CD4-positive, alpha-beta memory T cell (primary cell): ENCODE measurements around the gene PYY. TPM values are rescaled to one million over a fixed set of nuclear protein-coding genes. Genes with fewer than 3 reads are reported as not detected.
"Not testable (repeated sequence)": the region's sequence is repeated elsewhere in the genome, so short reads cannot be mapped to it uniquely, and the experiment has no call there.

Experiments used
- CTCF ChIA-PET: fragments of 350-600 bp; sonication (Branson Sonifier 250); formaldehyde crosslinking; loops from one replicate; lab custom pipeline; 2021; ENCODE audit warnings: inconsistent platforms; ENCODE audit not compliant: partially characterized antibody; lab: Charles Lee
- POLR2A ChIA-PET: fragments of 350-600 bp; sonication (Branson Sonifier 250); formaldehyde crosslinking; loops from one replicate; lab custom pipeline; 2021; ENCODE audit not compliant: partially characterized antibody; lab: Charles Lee
- DNase-seq, 5 donors: peaks; one replicate each; pipeline versions ENCODE4 v3.0.0 to v3.0.0-alpha.2; 2020 to 2022; ENCODE audit warnings: mixed read lengths in 1 of 5
- H3K27ac ChIP-seq: one replicate; pipeline ENCODE4 v1.7.0; 2013; ENCODE audit warnings: low read depth, low read length
- H3K27me3 ChIP-seq: 2 replicates; pipeline ENCODE4 v1.7.0; 2013; ENCODE audit warnings: mild to moderate bottlenecking, low read length, moderate library complexity; ENCODE audit not compliant: insufficient read depth
- H3K36me3 ChIP-seq: 2 replicates; pipeline ENCODE4 v1.7.0; 2013; ENCODE audit warnings: mild to moderate bottlenecking, low read length, moderate library complexity; ENCODE audit not compliant: insufficient read depth
- H3K4me1 ChIP-seq: 2 replicates; pipeline ENCODE4 v1.7.0; 2013; ENCODE audit warnings: mild to moderate bottlenecking, low read length, moderate library complexity; ENCODE audit not compliant: insufficient read depth
- H3K4me3 ChIP-seq, 2 donors: one replicate each; pipeline ENCODE4 v1.7.0; 2013; ENCODE audit warnings: low read length in 2 of 2, mild to moderate bottlenecking in 1 of 2
- H3K9me3 ChIP-seq, 2 donors: one replicate each; pipeline ENCODE4 v1.7.0; 2013; ENCODE audit warnings: low read length in 2 of 2, control low read depth in 1 of 2; ENCODE audit not compliant: control insufficient read depth in 1 of 2
- H3K27ac Mint-ChIP-seq, 7 donors: one replicate each; pipeline ENCODE4 v1.8.0; 2020 to 2021; ENCODE audit warnings: mixed read lengths in 7 of 7, mild to moderate bottlenecking in 6 of 7, inconsistent platforms in 3 of 7, moderate library complexity in 3 of 7
- H3K27me3 Mint-ChIP-seq, 2 donors: one replicate each; pipeline ENCODE4 v1.8.0; 2020 to 2021; ENCODE audit warnings: mixed read lengths in 2 of 2
- H3K36me3 Mint-ChIP-seq, 2 donors: one replicate each; pipeline ENCODE4 v1.8.0; 2020 to 2021; ENCODE audit warnings: mixed read lengths in 2 of 2, inconsistent platforms in 1 of 2, mild to moderate bottlenecking in 1 of 2
- H3K4me1 Mint-ChIP-seq, 4 donors: one replicate each; pipeline ENCODE4 v1.8.0; 2020 to 2021; ENCODE audit warnings: mixed read lengths in 4 of 4, mild to moderate bottlenecking in 1 of 4
- H3K4me3 Mint-ChIP-seq, 8 donors: one replicate each; pipeline ENCODE4 v1.8.0; 2020 to 2021; ENCODE audit warnings: mixed read lengths in 8 of 8, mild to moderate bottlenecking in 7 of 8, moderate library complexity in 6 of 8, inconsistent platforms in 3 of 8
- H3K9me3 Mint-ChIP-seq, 8 donors: one replicate each; pipeline ENCODE4 v1.8.0; 2020 to 2021; ENCODE audit warnings: mixed read lengths in 8 of 8, mild to moderate bottlenecking in 5 of 8, inconsistent platforms in 3 of 8, moderate library complexity in 1 of 8
- intact Hi-C: fragments of 100-400 bp; cut with micrococcal nuclease; formaldehyde crosslinking; loops from one replicate; pipeline ENCODE4 v1.15.1; 2023
- polyA plus RNA-seq, 2 donors: library from polyadenylated mRNA; unstranded; fragments of 300-500 nt; fragmentation: Illumina TruSeq; gene quantifications; one replicate each; pipeline ENCODE4 v1.2.3, GENCODE V29; 2021
- total RNA-seq, 2 experiments: library from RNA; stranded (reverse); gene quantifications; one replicate each; pipeline ENCODE4 v1.2.3, GENCODE V29; 2021

Gene PYY
- total and polyA plus RNA-seq, 4 experiments from 2014 or later = not detected

- H3K27ac ChIP-seq = no peak overlapping the region
- H3K9me3 Mint-ChIP-seq = no peaks in the 10 kb centered on the region
- ChIA-PET CTCF (interaction anchor here (0.7 kb wide), 1 partner anchor 81 kb away, joined by 3 read pairs; no protein-coding TSS in a partner anchor), POLR2A (no interaction called here)
- no peaks in the 10 kb centered on the region for H3K36me3 Mint-ChIP-seq
- H3K27me3 ChIP-seq = no peaks in the 10 kb centered on the region
- H3K27ac Mint-ChIP-seq = no peak overlapping the region
- intact Hi-C loops = no loop called here
- no peaks in the 10 kb centered on the region for H3K36me3 ChIP-seq
- peaks cover 0 to 3% (median under 1%) of the 10 kb centered on the region in 4 donors for H3K4me1 Mint-ChIP-seq
- H3K27me3 Mint-ChIP-seq = peaks cover 2 to 10% of the 10 kb centered on the region in 2 donors
- H3K9me3 ChIP-seq = no peaks in the 10 kb centered on the region
- DNase-seq = no peak
- H3K4me1 ChIP-seq = no peaks in the 10 kb centered on the region
- no peak overlapping the region for H3K4me3 Mint-ChIP-seq
- no peak overlapping the region for H3K4me3 ChIP-seq
These were observed 16.6 kb upstream of the PYY start for GRCh38 chr17:43970366-43970765.

- H3K27ac ChIP-seq = no peak overlapping the region
- POLR2A ChIA-PET = no interaction called here
- no peak overlapping the region for H3K4me3 Mint-ChIP-seq
- no peak overlapping the region for H3K27ac Mint-ChIP-seq
- no peaks in the 10 kb centered on the region for H3K27me3 ChIP-seq
- no peaks in the 10 kb centered on the region for H3K9me3 ChIP-seq
- intact Hi-C loops = no loop called here
- H3K4me3 ChIP-seq = no peak overlapping the region
- H3K36me3 Mint-ChIP-seq = no peaks in the 10 kb centered on the region
- no peaks in the 10 kb centered on the region for H3K9me3 Mint-ChIP-seq
- no peaks in the 10 kb centered on the region for H3K4me1 ChIP-seq
- DNase-seq = no peak
- no peaks in the 10 kb centered on the region for H3K36me3 ChIP-seq
- H3K4me1 Mint-ChIP-seq = peaks cover 0 to 3% (median under 1%) of the 10 kb centered on the region in 4 donors
- CTCF ChIA-PET = interaction anchor here (1.3 kb wide), 1 partner anchor 24 kb away, joined by 5 read pairs; no protein-coding TSS in a partner anchor
- peaks cover 5 to 6% of the 10 kb centered on the region in 2 donors for H3K27me3 Mint-ChIP-seq
These were observed 13.6 kb upstream of the PYY start for GRCh38 chr17:43967251-43967875.

GRCh38 chr17:43966276-43966675 lies 12.5 kb upstream of the PYY start:
- no peak overlapping the region for H3K27ac ChIP-seq
- no peaks in the 10 kb centered on the region for H3K9me3 ChIP-seq
- Mint-ChIP-seq H3K9me3 (no peaks in the 10 kb centered on the region), H3K27ac (no peak overlapping the region), H3K4me1 (no peaks in the 10 kb centered on the region), H3K4me3 (no peak overlapping the region), H3K27me3 (peaks cover 9% of the 10 kb centered on the region in 2 donors), H3K36me3 (no peaks in the 10 kb centered on the region)
- no peaks in the 10 kb centered on the region for H3K36me3 ChIP-seq
- CTCF ChIA-PET = no interaction called here
- POLR2A ChIA-PET = no interaction called here
- no peak overlapping the region for H3K4me3 ChIP-seq
- intact Hi-C loops = no loop called here
- no peak for DNase-seq
- no peaks in the 10 kb centered on the region for H3K4me1 ChIP-seq
- H3K27me3 ChIP-seq = no peaks in the 10 kb centered on the region

- no peaks in the 10 kb centered on the region for H3K9me3 Mint-ChIP-seq
These were observed 8.7 kb upstream of the PYY start for GRCh38 chr17:43962479-43962878.

GRCh38 chr17:43961954-43962353 lies 8.2 kb upstream of the PYY start:
- Histone ChIP-seq H3K36me3 (no peaks in the 10 kb centered on the region), H3K4me3 (no peak overlapping the region), H3K4me1 (no peaks in the 10 kb centered on the region), H3K27me3 (no peaks in the 10 kb centered on the region), H3K9me3 (no peaks in the 10 kb centered on the region), H3K27ac (no peak overlapping the region)
- Mint-ChIP-seq H3K36me3 (no peaks in the 10 kb centered on the region), H3K4me3 (no peak overlapping the region), H3K4me1 (no peaks in the 10 kb centered on the region), H3K9me3 (no peaks in the 10 kb centered on the region), H3K27me3 (peaks cover 9% of the 10 kb centered on the region in 2 donors), H3K27ac (no peak overlapping the region)
- intact Hi-C loops = no loop called here
- POLR2A ChIA-PET = no interaction called here
- DNase-seq = no peak
- CTCF ChIA-PET = interaction anchor here (0.8 to 2.9 kb wide), 3 partner anchors 10 to 25 kb away, joined by 3 to 9 read pairs (median 3); no protein-coding TSS in a partner anchor

More at GRCh38 chr17:43962479-43962878, 8.7 kb upstream of the PYY start:
- intact Hi-C loops = no loop called here
- no peak overlapping the region for H3K4me3 Mint-ChIP-seq
- H3K36me3 Mint-ChIP-seq = no peaks in the 10 kb centered on the region
- H3K36me3 ChIP-seq = no peaks in the 10 kb centered on the region
- H3K27ac ChIP-seq = no peak overlapping the region
- CTCF ChIA-PET = interaction anchor here (0.8 to 2.9 kb wide), 2 partner anchors 18 to 24 kb away, joined by 3 to 9 read pairs; no protein-coding TSS in a partner anchor
- H3K27me3 Mint-ChIP-seq = peaks cover 9% of the 10 kb centered on the region in 2 donors
- no peaks in the 10 kb centered on the region for H3K9me3 ChIP-seq
- no peaks in the 10 kb centered on the region for H3K4me1 ChIP-seq
- no peak for DNase-seq
- no peaks in the 10 kb centered on the region for H3K27me3 ChIP-seq
- H3K27ac Mint-ChIP-seq = no peak overlapping the region
- no peaks in the 10 kb centered on the region for H3K4me1 Mint-ChIP-seq
- no peak overlapping the region for H3K4me3 ChIP-seq
- POLR2A ChIA-PET = no interaction called here

GRCh38 chr17:43961292-43961691 lies 7.6 kb upstream of the PYY start:
- H3K27ac ChIP-seq, POLR2A ChIA-PET, H3K9me3 Mint-ChIP-seq, intact Hi-C loops, H3K9me3 ChIP-seq, H3K27me3 ChIP-seq, H3K36me3 Mint-ChIP-seq, H3K4me1 ChIP-seq, H3K27me3 Mint-ChIP-seq, DNase-seq, H3K4me1 Mint-ChIP-seq, H3K27ac Mint-ChIP-seq, H3K4me3 ChIP-seq, H3K4me3 Mint-ChIP-seq, H3K36me3 ChIP-seq: not testable (repeated sequence)
- CTCF ChIA-PET = interaction anchor here (0.9 to 2.9 kb wide), 3 partner anchors 10 to 28 kb away, joined by 3 to 9 read pairs (median 4); no protein-coding TSS in a partner anchor

- no peak overlapping the region for H3K27ac Mint-ChIP-seq
- intact Hi-C loops = no loop called here
- H3K4me1 Mint-ChIP-seq = no peaks in the 10 kb centered on the region
- POLR2A ChIA-PET = no interaction called here
- H3K4me3 ChIP-seq = no peak overlapping the region
- no peaks in the 10 kb centered on the region for H3K36me3 ChIP-seq
- H3K9me3 Mint-ChIP-seq = peaks cover 0 to 2% (median 0%) of the 10 kb centered on the region in 8 donors
- H3K9me3 ChIP-seq = no peaks in the 10 kb centered on the region
- H3K27ac ChIP-seq = no peak overlapping the region
- H3K36me3 Mint-ChIP-seq = no peaks in the 10 kb centered on the region
- CTCF ChIA-PET = interaction anchor here (1.3 kb wide), 1 partner anchor 81 kb away, joined by 3 read pairs; no protein-coding TSS in a partner anchor
- H3K4me1 ChIP-seq = no peaks in the 10 kb centered on the region
- peaks cover 10 to 15% of the 10 kb centered on the region in 2 donors for H3K27me3 Mint-ChIP-seq
- H3K4me3 Mint-ChIP-seq = no peak overlapping the region
- DNase-seq = no peak
- H3K27me3 ChIP-seq = no peaks in the 10 kb centered on the region
These were observed 5.1 kb upstream of the PYY start for GRCh38 chr17:43958748-43959352.
